Measurements from ENCODE around the gene FGR. TPM values are rescaled to one million over a fixed set of nuclear protein-coding genes. Genes with fewer than 3 reads are reported as not detected.

Gene FGR
- total and polyA plus RNA-seq, 2 experiments from 2014 or later = not detected

- in situ Hi-C loops (cut with MboI) = loop anchor here (25.0 kb wide), 2 partner anchors 188 to 488 kb away; no protein-coding TSS in a partner anchor
- DNase-seq = no peak
- H3K27ac ChIP-seq = peak overlapping the region; percentile 32
- H3K79me2 ChIP-seq (ENCODE audit: insufficient read depth) = peaks cover 84% of the 10 kb centered on the region
- H3K27me3 ChIP-seq (replicated peaks; ENCODE audit: insufficient read depth) = no peaks in the 10 kb centered on the region
- no peaks in the 10 kb centered on the region for H4K20me1 ChIP-seq (ENCODE audit: insufficient read depth)
- no peaks in the 10 kb centered on the region for H3K9me2 ChIP-seq (ENCODE audit: insufficient read depth)
- TF ChIP-seq EZH2 (IDR thresholded peaks at IDR 0.05; ENCODE audit: insufficient read depth, poor library complexity, severe bottlenecking) (no peak), EZH2phosphoT487 (IDR thresholded peaks at IDR 0.05; ENCODE audit: insufficient read depth, low read depth) (no peak)
- 35 to 47% methylated on average over 7 to 9 of the region's 9 CpGs for WGBS, 2 experiments (ENCODE audit: low coverage in 1 of 2, low lambda C conversion rate in 2 of 2, missing lambda C conversion rate in 2 of 2)
- no peaks in the 10 kb centered on the region for H3K9me3 ChIP-seq (ENCODE audit: low read depth)
- peaks cover 53% of the 10 kb centered on the region for H3K4me1 ChIP-seq (ENCODE audit: insufficient read depth)
- H3K4me3 ChIP-seq = peak overlapping the region; percentile 30; the same call in 1 of the 2 replicates
- peak overlapping the region; percentile 62 for H3K4me2 ChIP-seq (ENCODE audit: unreplicated experiment)
- H3F3A ChIP-seq (ENCODE audit: insufficient read depth) = no peaks in the 10 kb centered on the region
- H3K9ac ChIP-seq = no peak overlapping the region
- no peak overlapping the region for H2AFZ ChIP-seq
- H3K36me3 ChIP-seq (ENCODE audit: low read depth) = no peaks in the 10 kb centered on the region
These were observed 35.1 kb downstream of the FGR start for GRCh38 chr1:27599605-27600497.

- Histone ChIP-seq H3K4me2 (ENCODE audit: unreplicated experiment) (peak overlapping the region; percentile 62), H3K4me3 (peak overlapping the region; percentile 30; the same call in 1 of the 2 replicates), H3K9ac (peak overlapping the region; percentile 36; the same call in 1 of the 2 replicates), H4K20me1 (ENCODE audit: insufficient read depth) (no peaks in the 10 kb centered on the region), H3F3A (ENCODE audit: insufficient read depth) (no peaks in the 10 kb centered on the region), H2AFZ (no peak overlapping the region), H3K9me2 (ENCODE audit: insufficient read depth) (no peaks in the 10 kb centered on the region), H3K27me3 (replicated peaks; ENCODE audit: insufficient read depth) (no peaks in the 10 kb centered on the region), H3K9me3 (ENCODE audit: low read depth) (no peaks in the 10 kb centered on the region), H3K27ac (peak overlapping the region; percentile 43), H3K79me2 (ENCODE audit: insufficient read depth) (peaks cover 93% of the 10 kb centered on the region), H3K36me3 (ENCODE audit: low read depth) (no peaks in the 10 kb centered on the region), H3K4me1 (ENCODE audit: insufficient read depth) (peaks cover 61% of the 10 kb centered on the region)
- TF ChIP-seq EZH2 (IDR thresholded peaks at IDR 0.05; ENCODE audit: insufficient read depth, poor library complexity, severe bottlenecking) (no peak), EZH2phosphoT487 (IDR thresholded peaks at IDR 0.05; ENCODE audit: insufficient read depth, low read depth) (no peak)
- DNase-seq = peak; percentile 91
- in situ Hi-C loops (cut with MboI) = no loop called here
- 0% methylated on average over 2 to 6 of the region's 6 CpGs for WGBS, 2 experiments (ENCODE audit: low coverage in 1 of 2, low lambda C conversion rate in 2 of 2, missing lambda C conversion rate in 2 of 2)
These were observed 36.0 kb downstream of the FGR start for GRCh38 chr1:27598902-27599528.

- Histone ChIP-seq H3K4me3 (no peak overlapping the region), H2AFZ (no peak overlapping the region), H4K20me1 (ENCODE audit: insufficient read depth) (no peaks in the 10 kb centered on the region), H3K4me2 (ENCODE audit: unreplicated experiment) (peak overlapping the region; percentile 62), H3K4me1 (ENCODE audit: insufficient read depth) (peaks cover 62% of the 10 kb centered on the region), H3K27ac (no peak overlapping the region), H3K36me3 (ENCODE audit: low read depth) (no peaks in the 10 kb centered on the region), H3K27me3 (replicated peaks; ENCODE audit: insufficient read depth) (no peaks in the 10 kb centered on the region), H3K9ac (0 out of 2 replicates have a peak overlapping the region, but pooled peaks have one; percentile 40), H3K9me2 (ENCODE audit: insufficient read depth) (no peaks in the 10 kb centered on the region), H3F3A (ENCODE audit: insufficient read depth) (no peaks in the 10 kb centered on the region), H3K79me2 (ENCODE audit: insufficient read depth) (peaks cover 98% of the 10 kb centered on the region), H3K9me3 (ENCODE audit: low read depth) (no peaks in the 10 kb centered on the region)
- peak; percentile 35 for DNase-seq
- TF ChIP-seq EZH2phosphoT487 (IDR thresholded peaks at IDR 0.05; ENCODE audit: insufficient read depth, low read depth) (no peak), EZH2 (IDR thresholded peaks at IDR 0.05; ENCODE audit: insufficient read depth, poor library complexity, severe bottlenecking) (no peak)
- in situ Hi-C loops (cut with MboI) = no loop called here
- 37 to 43% methylated on average over 3 of the region's 3 CpGs for WGBS, 2 experiments (ENCODE audit: low coverage in 1 of 2, low lambda C conversion rate in 2 of 2, missing lambda C conversion rate in 2 of 2)
These were observed 36.7 kb downstream of the FGR start for GRCh38 chr1:27598295-27598687.

- 36 to 39% methylated on average over 5 to 7 of the region's 7 CpGs for WGBS, 2 experiments (ENCODE audit: low coverage in 1 of 2, low lambda C conversion rate in 2 of 2, missing lambda C conversion rate in 2 of 2)
- Histone ChIP-seq H3K9me3 (ENCODE audit: low read depth) (no peaks in the 10 kb centered on the region), H3F3A (ENCODE audit: insufficient read depth) (no peaks in the 10 kb centered on the region), H3K27me3 (replicated peaks; ENCODE audit: insufficient read depth) (no peaks in the 10 kb centered on the region), H3K4me2 (ENCODE audit: unreplicated experiment) (peak overlapping the region; percentile 62), H3K9me2 (ENCODE audit: insufficient read depth) (no peaks in the 10 kb centered on the region), H3K9ac (peak overlapping the region; percentile 40; the same call in 1 of the 2 replicates), H3K79me2 (ENCODE audit: insufficient read depth) (peaks cover 100% of the 10 kb centered on the region), H3K4me1 (ENCODE audit: insufficient read depth) (peaks cover 62% of the 10 kb centered on the region), H2AFZ (no peak overlapping the region), H3K27ac (no peak overlapping the region), H3K36me3 (ENCODE audit: low read depth) (no peaks in the 10 kb centered on the region), H3K4me3 (no peak overlapping the region), H4K20me1 (ENCODE audit: insufficient read depth) (no peaks in the 10 kb centered on the region)
- no peak for DNase-seq
- in situ Hi-C loops (cut with MboI) = no loop called here
- TF ChIP-seq EZH2 (IDR thresholded peaks at IDR 0.05; ENCODE audit: insufficient read depth, poor library complexity, severe bottlenecking) (no peak), EZH2phosphoT487 (IDR thresholded peaks at IDR 0.05; ENCODE audit: insufficient read depth, low read depth) (no peak)
These were observed 37.3 kb downstream of the FGR start for GRCh38 chr1:27597516-27598294.

Data from GM23248 (cell line).